PC-3 (cell line): ENCODE results near the gene ZNF516.

Source experiments
- CTCF ChIP-seq: fragments of 300-600 bp; sonication (generic); conservative IDR thresholded peaks from 2 replicates; pipeline ENCODE4 v1.5.1; 2017; ENCODE audit warnings: antibody characterized with exemption, low read depth, mild to moderate bottlenecking, low read length
- EZH2 ChIP-seq: fragments of 300-600 bp; sonication (generic); IDR thresholded peaks from one replicate; pipeline ENCODE4 v1.6.1; 2017; ENCODE audit warnings: antibody characterized with exemption, mild to moderate bottlenecking, low read length; ENCODE audit not compliant: unreplicated experiment
- EZH2phosphoT487 ChIP-seq: fragments of 300-600 bp; sonication (generic); IDR thresholded peaks from 2 replicates; pipeline ENCODE4 v1.6.1; 2018; ENCODE audit warnings: mild to moderate bottlenecking, antibody characterized with exemption, low read length, borderline replicate concordance

GRCh38 chr18:76367168-76368125, 127.6 kb downstream of the ZNF516 start:
- TF ChIP-seq CTCF (no peak), EZH2phosphoT487 (no peak), EZH2 (no peak)
